Stimulated activated CD4-positive, alpha-beta T cell treated with anti-CD3 and anti-CD28 coated beads, TNF-alpha, amount 100 ng/mL, for 4 hours (primary cell): ENCODE data around the gene ANTXR1.

Experiments
- DNase-seq, 3 experiments: peaks; one replicate each; pipeline ENCODE4 v3.0.0-alpha.2; 2020; ENCODE audit warnings: low read depth in 3 of 3

Gene ANTXR1

GRCh38 chr2:69180227-69180626 lies 167.2 kb downstream of the ANTXR1 start:
- no peak for DNase-seq

GRCh38 chr2:69180974-69181373 lies 168.0 kb downstream of the ANTXR1 start:
- DNase-seq, result no peak

- no peak for DNase-seq
These were observed 168.9 kb downstream of the ANTXR1 start for GRCh38 chr2:69181806-69182427.

GRCh38 chr2:69183659-69184058 lies 170.7 kb downstream of the ANTXR1 start:
- DNase-seq, result no peak

- DNase-seq, result no peak
These were observed 171.2 kb downstream of the ANTXR1 start for GRCh38 chr2:69184224-69184623.

GRCh38 chr2:69185807-69186206 lies 172.8 kb downstream of the ANTXR1 start:
- no peak for DNase-seq

GRCh38 chr2:69186614-69187013 lies 173.6 kb downstream of the ANTXR1 start:
- DNase-seq, result no peak

- no peak for DNase-seq
These were observed 175.4 kb downstream of the ANTXR1 start for GRCh38 chr2:69188182-69188900.

GRCh38 chr2:69190743-69191404 lies 177.9 kb downstream of the ANTXR1 start:
- no peak for DNase-seq

GRCh38 chr2:69191634-69192033 lies 178.7 kb downstream of the ANTXR1 start:
- no peak for DNase-seq

- DNase-seq, result no peak
These were observed 179.4 kb downstream of the ANTXR1 start for GRCh38 chr2:69192176-69192945.

GRCh38 chr2:69195706-69196105 lies 182.7 kb downstream of the ANTXR1 start:
- DNase-seq, result no peak

- DNase-seq, result no peak
These were observed 183.5 kb downstream of the ANTXR1 start for GRCh38 chr2:69196327-69197117.

GRCh38 chr2:69200107-69200520 lies 187.1 kb downstream of the ANTXR1 start:
- no peak for DNase-seq

GRCh38 chr2:69201259-69201658 lies 188.3 kb downstream of the ANTXR1 start:
- no peak for DNase-seq

GRCh38 chr2:69202327-69202726 lies 189.3 kb downstream of the ANTXR1 start:
- DNase-seq, result no peak

- DNase-seq, result no peak
These were observed 190.4 kb downstream of the ANTXR1 start for GRCh38 chr2:69203166-69203985.

- DNase-seq, result no peak
These were observed 191.7 kb downstream of the ANTXR1 start for GRCh38 chr2:69204654-69205053.

- DNase-seq, result no peak
These were observed 192.1 kb downstream of the ANTXR1 start for GRCh38 chr2:69205076-69205475.

- no peak for DNase-seq
These were observed 192.5 kb downstream of the ANTXR1 start for GRCh38 chr2:69205491-69205890.
